GM21717 (cell line): Measurements from ENCODE around the gene TMED6.
A peak's percentile ranks its signal among the peaks of the same experiment; 100 is the strongest.
"Not testable (repeated sequence)": the region's sequence is repeated elsewhere in the genome, so short reads cannot be mapped to it uniquely, and the experiment has no call there.

Source experiments
- ATAC-seq: cut with Tn5 transposase; IDR thresholded peaks from one replicate; pipeline ENCODE4 v1.9.1; 2021; ENCODE audit warnings: mild to moderate bottlenecking, moderate library complexity; ENCODE audit not compliant: unreplicated experiment

TMED6 gene

DNA sequence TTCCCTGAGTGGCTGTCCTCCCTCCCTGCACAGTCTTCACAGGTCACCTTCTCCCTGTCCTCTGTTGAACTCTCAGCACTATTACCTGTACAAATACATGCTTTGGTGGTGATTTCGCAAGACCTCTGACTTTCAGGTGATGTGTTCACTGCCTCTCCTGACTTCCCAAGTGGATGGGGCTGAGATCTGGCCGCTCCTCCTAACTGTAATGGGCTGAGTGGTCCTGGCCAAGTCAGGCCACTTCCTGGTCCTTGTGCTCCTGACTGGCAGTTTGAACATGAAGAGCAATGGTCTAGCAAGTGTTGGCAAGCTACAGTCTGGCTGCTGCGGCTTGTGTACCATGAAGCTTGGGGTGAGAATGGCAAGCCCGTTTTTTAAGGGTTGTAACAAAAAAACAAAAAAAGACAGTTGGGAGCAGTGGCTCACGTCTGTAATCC, 11.7 kb upstream of the TMED6 start:
- no peak for ATAC-seq

DNA sequence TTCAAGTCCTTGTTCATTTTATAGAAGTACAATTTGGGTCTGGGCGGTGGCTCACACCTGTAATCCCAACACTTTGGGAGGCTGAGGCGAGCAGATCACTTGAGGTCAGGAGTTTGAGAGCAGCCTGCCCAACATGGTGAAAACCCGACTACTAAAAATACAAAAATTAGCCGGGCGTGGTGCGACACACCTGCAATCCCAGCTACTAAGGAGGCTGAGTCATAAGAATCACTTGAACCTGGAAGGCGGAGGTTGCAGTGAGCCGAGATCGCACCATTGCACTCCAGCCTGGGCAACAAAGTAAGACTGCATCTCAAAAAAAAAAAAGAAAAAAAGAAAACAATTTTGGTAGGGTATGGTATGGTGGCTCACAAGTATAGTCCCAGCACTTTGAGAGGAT, 8.5 kb upstream of the TMED6 start:
- not testable (repeated sequence) for ATAC-seq

DNA sequence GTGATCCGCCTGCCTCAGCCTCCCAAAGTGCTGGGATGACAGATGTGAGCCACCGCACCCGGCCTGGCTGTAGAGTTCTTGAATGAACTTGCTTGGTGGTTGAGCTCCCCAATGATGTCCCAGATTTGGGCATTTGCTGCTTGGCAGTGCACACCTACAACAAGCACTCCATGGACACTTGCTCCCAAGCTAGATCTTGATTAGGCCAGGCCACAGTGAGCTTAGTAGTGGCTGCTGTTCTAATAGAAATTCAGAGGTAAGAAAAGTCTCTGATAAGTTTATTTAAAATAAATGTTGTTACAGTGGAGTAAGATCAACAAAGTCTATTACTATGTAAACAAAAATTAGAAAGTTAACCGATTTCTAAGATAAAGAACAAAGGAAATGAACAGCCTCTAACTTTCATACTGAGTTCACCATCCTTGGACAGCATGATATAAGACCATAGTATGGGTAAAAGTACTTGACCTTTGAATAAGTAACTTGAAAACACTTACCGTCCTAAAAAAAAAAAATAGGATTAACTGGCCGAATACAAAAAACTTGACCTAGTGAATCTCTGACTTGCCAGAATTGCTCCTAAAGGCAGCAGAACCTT, 951 bp downstream of the TMED6 start:
- ATAC-seq: no peak

DNA sequence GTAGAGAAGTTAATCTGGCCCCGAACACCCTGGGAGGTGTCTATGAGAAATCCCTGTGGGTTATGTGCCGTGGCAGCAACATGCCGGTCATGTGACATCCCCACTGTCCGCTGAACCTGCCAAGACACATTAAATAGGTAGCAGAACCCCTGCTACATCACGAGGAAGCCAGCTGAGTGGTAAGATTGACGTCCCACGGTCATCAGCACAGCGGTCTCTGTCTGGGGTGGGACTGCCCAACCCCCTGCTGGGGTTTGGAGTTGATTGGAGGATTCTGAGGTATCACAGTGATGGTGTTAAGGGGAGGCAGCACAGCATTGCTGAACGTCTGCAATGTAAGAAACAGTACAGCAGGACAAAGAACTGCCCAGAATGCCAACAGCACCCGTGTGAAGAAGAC, 2.0 kb downstream of the TMED6 start:
- ATAC-seq: no peak

DNA sequence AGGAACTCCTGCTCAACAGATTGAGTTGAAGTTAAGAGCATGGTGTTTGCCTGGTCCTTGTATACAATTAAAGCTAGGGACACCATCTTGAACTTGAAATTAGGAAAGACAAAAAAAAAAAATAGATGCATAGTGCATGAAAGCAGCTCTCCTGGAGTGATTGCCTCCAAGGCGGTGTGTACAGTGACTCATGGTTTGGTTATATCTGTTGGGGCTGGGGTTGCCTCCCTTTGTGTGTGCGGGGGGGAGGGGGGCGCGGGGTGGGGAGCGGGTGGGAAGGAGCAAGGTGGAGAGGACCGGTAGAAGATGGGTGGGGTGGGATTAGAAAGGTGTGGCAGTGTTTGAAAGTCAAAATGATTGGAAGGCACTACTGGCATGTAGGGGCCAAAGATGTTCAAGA, 3.4 kb downstream of the TMED6 start:
- no peak for ATAC-seq

DNA sequence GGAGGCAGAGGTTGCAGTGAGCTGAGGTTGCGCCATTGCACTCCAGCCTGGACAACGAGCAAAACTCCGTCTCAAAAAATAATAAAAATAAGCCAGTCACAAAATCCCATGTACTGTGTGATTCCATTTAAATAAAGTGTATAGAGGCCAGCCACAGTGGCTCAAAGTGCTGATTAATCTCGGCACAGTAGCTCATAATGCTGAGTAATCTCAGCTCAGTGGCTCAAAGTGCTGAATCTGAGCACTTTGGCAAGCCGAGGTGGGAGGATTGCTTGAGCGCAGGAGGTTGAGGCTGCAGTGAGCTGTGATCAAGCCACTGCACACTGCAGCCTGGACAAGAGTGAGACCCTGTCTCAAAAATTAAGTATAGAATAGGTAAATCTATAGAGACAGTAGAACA, 4.9 kb downstream of the TMED6 start:
- no peak for ATAC-seq

DNA sequence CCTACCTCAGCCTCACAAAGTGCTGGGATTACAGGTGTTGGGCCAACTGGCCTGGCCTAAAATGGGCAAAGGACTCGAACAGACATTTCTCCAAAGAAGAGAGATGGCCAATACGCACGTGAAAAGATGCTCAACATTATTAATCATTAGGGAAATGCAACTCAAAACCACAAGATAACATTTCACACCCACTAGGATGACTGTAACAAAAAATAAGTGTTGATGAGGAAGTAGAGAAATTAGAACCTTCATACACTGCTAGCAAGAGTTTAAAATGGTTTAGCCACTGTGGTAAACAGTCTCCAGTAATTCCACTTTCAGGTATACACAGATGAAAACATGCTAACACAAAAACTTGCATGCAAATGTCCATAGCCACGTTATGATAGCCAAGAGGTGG, 5.7 kb downstream of the TMED6 start:
- no peak for ATAC-seq

DNA sequence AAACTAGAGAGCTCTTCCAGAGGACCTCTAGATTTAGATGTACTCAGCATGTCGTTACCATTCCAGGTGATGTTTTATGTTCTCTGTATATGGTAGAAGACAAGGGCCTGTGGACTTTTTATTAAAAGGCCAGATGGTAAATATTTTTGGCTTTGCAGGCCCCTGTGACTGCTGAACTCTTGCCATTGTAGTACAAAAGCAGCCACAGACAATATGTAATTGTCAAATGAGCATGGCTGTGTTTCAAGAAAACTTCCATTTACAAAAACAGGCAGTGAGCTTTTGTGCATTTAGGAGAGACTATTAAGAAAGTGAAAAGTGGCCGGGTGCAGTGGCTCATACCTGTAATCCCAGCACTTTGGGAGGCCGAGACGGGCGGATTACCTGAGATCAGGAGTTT, 7.4 kb downstream of the TMED6 start:
- no peak for ATAC-seq

DNA sequence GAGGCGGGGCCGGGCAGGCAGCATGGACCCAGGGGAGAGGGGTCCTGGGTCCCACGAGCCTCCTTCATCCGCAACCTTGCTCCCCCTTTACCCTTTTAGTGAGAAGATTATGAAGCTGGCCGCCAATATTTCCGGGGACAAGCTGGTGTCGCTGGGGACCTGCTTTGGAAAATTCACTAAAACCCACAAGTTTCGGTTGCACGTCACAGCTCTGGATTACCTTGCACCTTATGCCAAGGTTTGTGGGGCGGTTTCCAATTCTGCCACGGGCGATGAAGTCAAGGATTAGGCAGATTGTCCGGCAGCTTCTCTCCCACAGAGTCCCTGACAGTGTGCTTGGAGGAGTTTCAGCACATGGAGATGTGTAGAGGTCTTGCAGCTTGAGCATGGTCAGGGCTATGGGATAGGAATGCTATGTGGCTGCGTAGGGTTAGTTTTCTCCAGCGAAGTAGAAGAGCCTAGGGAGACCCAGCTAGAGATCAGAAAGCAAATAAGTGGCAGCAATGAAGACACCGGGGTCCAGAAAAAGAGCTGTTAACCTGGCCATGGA, 11.4 kb downstream of the TMED6 start:
- ATAC-seq: peak; percentile 7

DNA sequence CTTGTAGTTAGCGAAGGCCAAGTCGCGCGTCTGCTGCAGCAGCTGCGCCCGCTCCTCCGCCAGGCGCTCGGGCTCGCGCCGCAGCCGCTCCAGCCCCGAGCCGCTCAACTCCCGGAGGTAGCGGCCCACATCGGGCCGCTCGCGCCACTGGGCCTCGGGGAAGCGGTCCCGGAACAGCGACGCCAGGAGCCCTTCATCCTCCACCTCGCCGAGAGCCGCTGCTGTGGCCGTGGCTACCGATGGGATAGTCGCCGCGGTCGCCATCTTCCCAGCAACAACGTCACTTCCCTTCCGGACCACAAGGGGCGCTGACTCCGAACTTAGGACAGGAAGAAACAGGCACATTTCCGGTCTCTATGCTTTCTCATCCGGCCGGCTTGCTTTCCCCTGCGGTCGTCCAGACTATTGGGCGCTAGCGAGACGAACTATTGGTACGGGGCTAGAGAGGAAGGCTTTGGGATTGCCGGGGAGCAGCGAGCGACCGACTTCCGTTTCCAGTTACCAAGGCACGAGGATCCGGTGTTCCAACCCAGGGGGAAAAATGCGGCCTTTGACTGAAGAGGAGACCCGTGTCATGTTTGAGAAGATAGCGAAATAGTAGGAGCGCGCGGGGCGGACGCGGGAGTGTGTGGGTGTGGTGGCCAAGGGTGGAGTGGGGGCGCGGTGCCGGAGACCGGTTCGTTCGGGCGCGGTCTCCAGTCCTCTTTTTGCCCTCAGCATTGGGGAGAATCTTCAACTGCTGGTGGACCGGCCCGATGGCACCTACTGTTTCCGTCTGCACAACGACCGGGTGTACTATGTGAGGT, 12.1 kb downstream of the TMED6 start, which contains the start of the genes COG8 and NIP7:
TSS of gene COG8 (minus strand) at position 276 of the 806 bp plus-strand sequence. CDS start at position 264, 12 bp downstream.
TSS of gene NIP7 (plus strand) at position 484 of the 806 bp plus-strand sequence. CDS start at position 542, 58 bp downstream.
- peak; percentile 90 for ATAC-seq

DNA sequence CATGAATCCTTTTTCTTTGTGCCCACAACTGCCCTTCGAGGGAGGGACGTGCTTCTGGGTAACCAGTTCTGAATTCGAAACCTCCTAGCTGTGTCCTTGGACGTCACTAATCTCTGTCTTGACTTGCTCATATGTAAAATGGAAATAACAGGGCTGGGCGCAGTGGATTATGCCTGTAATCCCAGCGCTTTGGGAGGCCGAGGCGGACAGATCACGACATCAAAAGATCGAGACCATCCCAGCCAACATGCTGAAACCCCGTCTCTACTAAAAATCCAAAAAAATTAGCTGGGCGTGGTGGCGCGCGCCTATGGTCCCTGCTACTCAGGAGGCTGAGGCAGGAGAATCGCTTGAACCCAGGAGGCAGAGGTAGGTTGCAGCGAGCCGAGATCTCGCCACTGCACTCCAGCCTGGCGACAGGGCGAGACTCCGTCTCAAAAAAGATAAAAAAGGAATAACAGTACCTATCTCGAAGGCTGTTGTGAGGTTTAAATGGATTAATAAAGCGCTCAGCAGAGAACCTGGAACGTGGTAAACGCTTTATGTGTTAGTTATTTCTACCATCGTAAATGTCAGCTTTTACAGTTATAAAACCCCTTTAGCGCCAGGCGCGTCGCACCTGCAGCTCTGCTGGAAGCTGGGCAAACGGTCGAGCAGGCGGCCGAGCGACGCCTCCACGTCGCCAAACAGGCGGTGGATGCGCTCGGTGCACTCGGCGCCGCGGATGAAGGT, 12.9 kb downstream of the TMED6 start:
- ATAC-seq: no peak

DNA sequence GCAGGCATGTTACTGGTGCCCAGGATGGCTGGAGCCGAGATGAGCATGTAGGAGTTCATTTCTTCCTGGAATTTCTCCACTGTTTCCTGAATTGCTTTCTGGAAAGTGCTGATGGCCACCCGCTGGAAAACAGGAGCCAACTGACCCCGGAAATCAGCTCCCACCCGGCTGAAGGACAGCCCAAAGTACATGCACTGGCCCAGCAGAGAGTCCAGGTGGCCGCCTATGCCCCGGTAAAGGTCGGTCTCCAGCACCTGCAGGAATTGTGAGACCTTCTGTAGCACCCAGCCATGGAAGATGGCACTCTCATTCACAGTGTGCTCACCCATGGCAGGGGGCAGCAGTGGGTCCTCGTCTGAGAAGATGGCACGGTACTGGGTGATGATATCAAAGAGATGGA, 16.9 kb downstream of the TMED6 start:
- no peak for ATAC-seq

DNA sequence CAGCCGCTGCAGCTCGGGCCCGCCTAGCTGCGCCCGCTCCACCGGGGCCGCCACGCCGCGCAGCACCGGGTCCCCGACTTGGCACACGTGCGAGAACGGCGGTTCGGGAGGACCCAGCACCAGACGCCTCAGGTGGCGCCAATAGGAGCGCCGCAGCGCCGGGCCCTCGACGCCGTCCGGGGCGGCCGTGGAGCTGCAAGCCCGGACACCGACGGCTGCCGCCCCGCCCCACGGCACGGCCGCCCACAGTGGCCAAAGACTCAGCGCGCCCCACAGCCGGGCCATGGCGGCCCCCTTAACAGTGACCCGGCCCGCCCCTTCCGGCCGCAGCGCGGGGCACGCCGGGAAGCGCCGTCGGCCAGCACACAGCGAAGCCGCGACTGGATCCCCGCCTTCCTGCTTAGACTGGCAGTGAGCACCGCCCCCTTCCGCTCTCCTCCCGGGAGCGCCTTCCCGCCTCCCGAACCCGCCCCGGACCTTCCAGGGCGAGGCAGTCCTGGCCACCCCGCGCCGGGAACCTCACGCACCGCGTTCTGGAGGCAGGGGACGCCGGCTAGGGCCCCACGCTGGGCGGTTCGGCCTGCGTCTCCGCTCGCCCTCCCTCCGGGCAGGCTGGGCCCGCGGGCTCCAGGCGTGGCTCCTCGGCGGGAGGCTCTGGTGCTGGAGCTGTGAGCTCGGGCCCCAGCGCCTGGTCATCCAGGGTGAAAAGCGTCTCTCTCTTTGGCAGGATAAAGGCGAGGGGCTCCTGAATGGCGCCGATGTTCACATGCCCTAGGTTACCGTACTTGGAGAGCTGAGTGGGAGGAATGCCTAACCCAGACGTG, 21.1 kb downstream of the TMED6 start, which contains the start of gene PDF:
TSS of gene PDF (minus strand) at position 303 of the 824 bp plus-strand sequence. CDS start at position 285, 18 bp downstream.
- ATAC-seq: peak; percentile 90

DNA sequence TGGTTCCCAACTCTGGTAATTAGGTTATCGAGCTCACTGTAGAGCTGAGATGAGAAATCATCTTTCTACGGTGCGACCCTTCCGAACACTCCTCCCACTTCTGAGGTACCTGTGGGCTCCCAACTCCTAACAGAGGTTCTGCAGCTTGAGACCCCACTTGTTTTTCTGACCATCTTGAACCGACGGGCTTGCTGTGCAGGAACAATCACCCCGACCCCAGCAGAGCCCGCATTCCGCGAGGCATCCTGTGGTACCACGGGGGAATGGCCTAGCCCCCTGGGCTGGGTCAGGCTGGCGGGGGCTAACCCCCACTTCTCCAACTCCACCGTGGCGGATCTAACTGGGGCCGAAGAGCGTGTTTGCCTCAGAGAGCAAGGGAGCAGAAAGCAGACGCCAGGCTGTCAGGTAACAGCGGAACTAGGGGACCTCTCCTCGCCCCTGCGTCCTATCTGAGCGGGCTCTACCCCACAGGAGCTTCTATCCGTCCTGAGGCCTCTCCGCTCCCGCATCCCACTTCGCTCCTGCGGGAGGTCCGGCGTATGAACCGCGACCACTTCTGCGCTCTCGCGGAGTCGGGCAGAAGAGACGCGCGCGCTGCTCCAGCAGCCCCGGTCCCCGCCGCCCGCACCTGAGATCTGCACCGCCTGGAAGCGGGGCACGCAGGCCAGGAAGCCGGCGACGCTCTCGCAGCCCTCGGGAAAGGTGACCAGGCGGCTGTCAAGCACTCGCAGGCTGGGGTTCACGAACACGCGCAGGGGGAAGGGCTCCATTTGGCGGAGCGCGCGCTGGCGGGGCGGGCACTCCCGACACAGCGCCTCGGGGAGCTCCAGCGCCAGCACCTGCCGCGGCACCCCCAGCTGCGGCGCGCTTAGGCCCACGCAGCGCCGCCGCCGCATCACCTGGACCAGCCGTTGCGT, 22.0 kb downstream of the TMED6 start:
- peak; percentile 29 for ATAC-seq

DNA sequence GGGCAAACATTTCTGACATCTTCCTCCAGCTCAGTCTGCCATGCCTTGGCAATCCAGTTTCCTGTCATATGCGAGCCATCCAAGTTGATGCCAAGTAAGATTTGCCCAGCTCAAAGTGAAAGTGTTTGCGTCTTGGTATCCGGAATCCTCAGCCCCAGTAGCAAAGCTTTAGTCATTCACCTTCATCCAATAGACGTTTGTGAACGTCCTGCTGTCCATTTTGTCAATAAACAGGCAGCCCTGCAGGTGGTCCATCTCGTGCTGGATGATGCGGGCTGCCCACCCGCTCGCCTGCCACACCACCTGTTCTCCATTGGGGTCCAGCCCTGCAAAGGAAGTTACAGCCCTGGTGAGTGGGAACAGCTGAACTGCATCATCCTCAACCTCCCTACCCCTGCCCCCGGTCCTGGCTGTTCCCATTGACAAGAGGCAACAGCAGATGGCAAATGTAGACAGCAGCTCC, 22.7 kb downstream of the TMED6 start:
- ATAC-seq: no peak

DNA sequence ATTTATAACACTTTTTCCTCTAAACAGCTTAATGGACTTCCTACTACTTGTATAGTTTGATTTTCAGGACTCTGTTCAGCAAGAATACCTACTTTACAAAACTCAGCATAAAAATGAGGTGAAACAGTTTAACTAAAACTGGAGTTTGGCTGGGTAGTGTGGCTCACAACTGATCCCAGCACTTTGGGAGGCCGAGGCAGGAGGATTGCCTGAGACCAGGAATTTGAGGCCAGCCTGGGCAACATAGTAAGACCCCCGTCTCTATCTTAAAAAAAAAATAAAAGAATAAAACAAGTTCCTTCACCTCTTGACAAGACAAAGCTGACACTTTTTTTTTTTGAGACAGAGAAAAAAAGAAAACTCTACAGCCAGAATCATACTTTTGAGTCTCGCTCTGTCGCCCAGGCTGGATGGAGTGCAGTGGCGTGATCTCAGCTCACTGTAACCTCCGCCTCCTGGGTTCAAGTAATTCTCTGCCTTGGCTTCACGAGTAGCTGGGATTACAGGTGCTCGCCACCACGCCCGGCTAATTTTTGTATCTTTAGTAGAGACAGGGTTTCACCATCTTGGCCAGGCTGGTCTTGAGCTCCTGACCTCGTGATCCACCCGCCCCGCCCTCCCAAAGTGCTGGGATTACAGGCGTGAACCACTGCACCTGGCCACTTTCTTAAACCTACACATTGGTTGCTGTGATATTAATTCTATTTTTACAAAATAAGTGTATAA, 23.8 kb downstream of the TMED6 start:
- ATAC-seq: no peak

DNA sequence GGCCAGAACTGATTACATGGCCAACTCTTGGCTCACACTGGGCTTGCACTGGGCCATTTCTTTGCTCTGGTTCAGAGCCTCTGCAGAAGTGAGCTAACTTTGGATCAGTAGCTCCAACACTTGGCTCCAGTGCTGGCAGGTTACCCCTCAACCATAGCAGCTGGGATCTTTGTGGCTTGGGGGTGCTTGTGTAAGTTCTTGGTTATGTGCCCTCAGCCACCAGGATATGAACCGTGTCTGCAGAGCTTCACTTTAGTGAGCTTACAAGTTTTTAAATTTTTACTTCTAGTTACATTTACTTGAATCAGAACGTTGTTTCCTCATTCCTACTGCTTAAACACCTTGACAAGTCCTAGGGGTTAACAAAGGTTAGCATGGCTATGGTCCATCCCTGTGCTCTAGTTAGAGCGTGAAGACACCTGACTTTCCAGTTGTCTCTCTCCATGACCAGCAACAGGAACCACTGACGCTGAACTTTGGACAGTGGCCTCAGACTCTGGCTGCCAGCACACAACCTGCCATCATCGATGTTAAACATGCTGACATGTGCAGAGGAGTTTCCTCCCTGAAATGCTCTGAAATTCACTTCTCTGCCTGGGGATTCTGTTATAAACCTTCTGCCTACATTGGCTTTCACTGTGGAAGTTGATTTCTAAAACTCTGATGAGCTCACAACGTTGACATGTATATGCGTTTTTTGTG, 25.3 kb downstream of the TMED6 start:
- no peak for ATAC-seq

DNA sequence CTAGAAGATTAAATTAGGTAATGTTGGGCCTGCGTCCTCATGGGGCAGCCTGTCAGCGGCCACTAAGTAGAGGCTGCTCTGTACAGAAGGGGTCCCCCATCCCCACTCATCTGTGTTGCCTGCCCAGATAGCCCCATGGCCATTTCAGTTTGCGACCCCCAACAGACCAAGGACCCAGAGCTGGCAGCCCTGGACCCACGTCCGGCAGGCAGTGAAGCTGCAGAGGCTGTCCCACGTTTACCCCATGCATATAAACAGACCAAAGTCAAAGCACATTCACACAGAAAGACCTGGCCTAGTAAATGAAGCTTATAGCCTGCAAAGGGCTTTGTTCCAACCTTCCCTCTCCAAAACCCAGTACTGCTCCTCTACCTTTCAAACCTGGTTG, 25.8 kb downstream of the TMED6 start:
- ATAC-seq: no peak
